ENCODE data around the gene GNAO1.

Gene GNAO1

GRCh38 chr16:56197192-56197992 is 6.1 kb downstream of the GNAO1 start:
- Histone ChIP-seq H3K4me3 (no peak overlapping the region), H3K27ac (no peak overlapping the region)

- Histone ChIP-seq H3K27ac (no peak overlapping the region), H3K4me3 (no peak overlapping the region)
Measured at GRCh38 chr16:56198006-56198754, 6.9 kb downstream of the GNAO1 start.

GRCh38 chr16:56198755-56199114 is 7.4 kb downstream of the GNAO1 start:
- Histone ChIP-seq H3K27ac (peak overlapping the region in 1 of 21 experiments; percentile 26), H3K4me3 (no peak overlapping the region)

- Histone ChIP-seq H3K4me3 (no peak overlapping the region), H3K27ac (peak overlapping the region in 1 of 21 experiments; percentile 26)
Measured at GRCh38 chr16:56199164-56199563, 7.9 kb downstream of the GNAO1 start.

GRCh38 chr16:56201030-56201429 is 9.7 kb downstream of the GNAO1 start:
- H3K27ac ChIP-seq, result no peak overlapping the region
- H3K4me3 ChIP-seq, result no peak overlapping the region

- Histone ChIP-seq H3K27ac (peak overlapping the region in 1 of 21 experiments; percentile 6), H3K4me3 (no peak overlapping the region)
Measured at GRCh38 chr16:56202036-56202435, 10.7 kb downstream of the GNAO1 start.

- Histone ChIP-seq H3K27ac (no peak overlapping the region), H3K4me3 (no peak overlapping the region)
Measured at GRCh38 chr16:56203052-56203451, 11.8 kb downstream of the GNAO1 start.

- no peak overlapping the region for H3K4me3 ChIP-seq
- no peak overlapping the region for H3K27ac ChIP-seq
Measured at GRCh38 chr16:56204816-56205215, 13.5 kb downstream of the GNAO1 start.

- no peak overlapping the region for H3K4me3 ChIP-seq
- H3K27ac ChIP-seq, result no peak overlapping the region
Measured at GRCh38 chr16:56206951-56207350, 15.7 kb downstream of the GNAO1 start.

GRCh38 chr16:56207421-56207820 is 16.1 kb downstream of the GNAO1 start:
- no peak overlapping the region for H3K4me3 ChIP-seq
- H3K27ac ChIP-seq, result no peak overlapping the region

GRCh38 chr16:56211435-56211981 is 20.2 kb downstream of the GNAO1 start:
- peak overlapping the region in 3 of 21 experiments; percentile 0 to 35 (median 5) for H3K27ac ChIP-seq

GRCh38 chr16:56212144-56212543 is 20.9 kb downstream of the GNAO1 start:
- peak overlapping the region in 2 of 21 experiments; percentile 0 to 35 for H3K27ac ChIP-seq
- no peak overlapping the region for H3K4me3 ChIP-seq

More at GRCh38 chr16:56211435-56211981, 20.2 kb downstream of the GNAO1 start:
- H3K4me3 ChIP-seq, result no peak overlapping the region

- H3K4me3 ChIP-seq, result no peak overlapping the region
- no peak overlapping the region for H3K27ac ChIP-seq
Measured at GRCh38 chr16:56221995-56222394, 30.7 kb downstream of the GNAO1 start.

- Histone ChIP-seq H3K27ac (no peak overlapping the region), H3K4me3 (no peak overlapping the region)
Measured at GRCh38 chr16:56222474-56222997, 31.2 kb downstream of the GNAO1 start.

- H3K4me3 ChIP-seq, result no peak overlapping the region
- no peak overlapping the region for H3K27ac ChIP-seq
Measured at GRCh38 chr16:56225017-56225742, 33.9 kb downstream of the GNAO1 start.

- Histone ChIP-seq H3K4me3 (no peak overlapping the region), H3K27ac (no peak overlapping the region)
Measured at GRCh38 chr16:56226187-56226586, 34.9 kb downstream of the GNAO1 start.

- Histone ChIP-seq H3K4me3 (no peak overlapping the region), H3K27ac (no peak overlapping the region)
Measured at GRCh38 chr16:56226845-56227525, 35.7 kb downstream of the GNAO1 start.

- H3K4me3 ChIP-seq, result no peak overlapping the region
- H3K27ac ChIP-seq, result no peak overlapping the region
Measured at GRCh38 chr16:56227936-56228335, 36.6 kb downstream of the GNAO1 start.

- Histone ChIP-seq H3K4me3 (no peak overlapping the region), H3K27ac (no peak overlapping the region)
Measured at GRCh38 chr16:56228476-56228875, 37.2 kb downstream of the GNAO1 start.

All from skin epidermis (tissue), 12 donors.